ENCODE results near the gene ZNF263. TPM values are rescaled to one million over a fixed set of nuclear protein-coding genes. Genes with fewer than 3 reads are reported as not detected.
A peak's percentile ranks its signal among the peaks of the same experiment; 100 is the strongest.

Gene ZNF263
- total and polyA plus RNA-seq, 10 of the 15 experiments (the other 5 are each of a cell fraction or from before 2014, with no cell fraction given): 4.7 to 45.6 (median 24.5) TPM

DNA sequence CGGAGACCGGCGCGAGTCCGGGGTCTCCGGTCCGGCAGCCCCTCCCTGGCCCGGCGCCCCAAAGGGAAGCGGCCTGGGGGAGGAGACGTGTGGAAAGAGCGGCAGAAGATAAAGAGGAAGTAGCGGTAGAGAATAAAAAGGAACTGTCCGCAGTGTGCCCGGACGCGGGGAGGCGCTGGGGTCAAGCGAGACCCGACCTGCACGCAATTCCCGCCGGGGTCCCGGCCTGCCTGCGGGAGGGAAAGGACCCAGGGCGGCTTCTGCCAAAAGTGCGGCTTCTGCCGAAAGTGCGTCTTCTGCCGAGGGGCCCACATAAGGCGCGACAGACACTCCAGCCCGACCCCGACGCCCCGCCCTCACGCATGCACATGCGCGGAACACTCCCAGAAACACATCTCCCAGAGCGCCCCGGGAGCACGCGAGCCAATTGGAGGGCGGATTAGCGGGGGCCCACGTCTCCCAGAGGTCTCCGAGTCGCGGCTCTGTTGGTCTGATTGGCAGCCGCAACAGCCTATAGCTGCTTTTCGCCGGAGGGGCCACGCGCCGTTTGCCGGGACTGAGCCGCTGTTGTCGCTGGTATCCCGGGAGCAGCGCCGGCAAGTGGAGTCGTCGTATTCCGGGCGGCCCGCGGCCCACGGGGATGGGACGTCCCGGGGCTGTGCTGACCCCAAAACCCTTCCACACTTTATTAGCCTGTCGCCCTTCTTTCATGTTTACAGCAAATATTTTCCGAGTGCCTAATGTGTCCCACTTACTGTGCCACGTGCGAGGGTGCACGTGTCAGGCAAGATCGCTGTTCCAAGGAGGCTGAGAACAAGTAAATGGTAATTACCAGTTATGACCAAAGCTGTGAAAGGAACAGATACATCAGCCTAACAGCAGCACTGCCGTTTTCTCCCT, 18.9 kb upstream of the ZNF263 start (continued):
- TF ChIP-seq, protein P1, sequence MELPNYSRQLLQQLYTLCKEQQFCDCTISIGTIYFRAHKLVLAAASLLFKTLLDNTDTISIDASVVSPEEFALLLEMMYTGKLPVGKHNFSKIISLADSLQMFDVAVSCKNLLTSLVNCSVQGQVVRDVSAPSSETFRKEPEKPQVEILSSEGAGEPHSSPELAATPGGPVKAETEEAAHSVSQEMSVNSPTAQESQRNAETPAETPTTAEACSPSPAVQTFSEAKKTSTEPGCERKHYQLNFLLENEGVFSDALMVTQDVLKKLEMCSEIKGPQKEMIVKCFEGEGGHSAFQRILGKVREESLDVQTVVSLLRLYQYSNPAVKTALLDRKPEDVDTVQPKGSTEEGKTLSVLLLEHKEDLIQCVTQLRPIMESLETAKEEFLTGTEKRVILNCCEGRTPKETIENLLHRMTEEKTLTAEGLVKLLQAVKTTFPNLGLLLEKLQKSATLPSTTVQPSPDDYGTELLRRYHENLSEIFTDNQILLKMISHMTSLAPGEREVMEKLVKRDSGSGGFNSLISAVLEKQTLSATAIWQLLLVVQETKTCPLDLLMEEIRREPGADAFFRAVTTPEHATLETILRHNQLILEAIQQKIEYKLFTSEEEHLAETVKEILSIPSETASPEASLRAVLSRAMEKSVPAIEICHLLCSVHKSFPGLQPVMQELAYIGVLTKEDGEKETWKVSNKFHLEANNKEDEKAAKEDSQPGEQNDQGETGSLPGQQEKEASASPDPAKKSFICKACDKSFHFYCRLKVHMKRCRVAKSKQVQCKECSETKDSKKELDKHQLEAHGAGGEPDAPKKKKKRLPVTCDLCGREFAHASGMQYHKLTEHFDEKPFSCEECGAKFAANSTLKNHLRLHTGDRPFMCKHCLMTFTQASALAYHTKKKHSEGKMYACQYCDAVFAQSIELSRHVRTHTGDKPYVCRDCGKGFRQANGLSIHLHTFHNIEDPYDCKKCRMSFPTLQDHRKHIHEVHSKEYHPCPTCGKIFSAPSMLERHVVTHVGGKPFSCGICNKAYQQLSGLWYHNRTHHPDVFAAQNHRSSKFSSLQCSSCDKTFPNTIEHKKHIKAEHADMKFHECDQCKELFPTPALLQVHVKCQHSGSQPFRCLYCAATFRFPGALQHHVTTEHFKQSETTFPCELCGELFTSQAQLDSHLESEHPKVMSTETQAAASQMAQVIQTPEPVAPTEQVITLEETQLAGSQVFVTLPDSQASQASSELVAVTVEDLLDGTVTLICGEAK (IDR thresholded peaks at IDR 0.05; ENCODE audit: borderline replicate concordance): peak; percentile 18; the same call in 1 of the 2 replicates
- TF ChIP-seq CREM (IDR thresholded peaks at IDR 0.05; ENCODE audit: low read depth) (peak; percentile 61; the same call in 1 of the 2 replicates), IKZF2 (IDR thresholded peaks at IDR 0.05) (peak; percentile 57 to 71; a peak in 3 of 4 replicates), SUZ12 (IDR thresholded peaks at IDR 0.05; ENCODE audit: unreplicated experiment) (no peak), SP1 (IDR thresholded peaks at IDR 0.05; ENCODE audit: low read depth, low read length) (peak; percentile 85), CREB1 (IDR thresholded peaks at IDR 0.05; ENCODE audit: low read depth) (peak; percentile 75; the same call in 1 of the 2 replicates), RFX5 (IDR thresholded peaks at IDR 0.05; ENCODE audit: low read depth, low read length) (no peak), POLR2A (IDR thresholded peaks at IDR 0.05; ENCODE audit: low read depth, low read length) (peak; percentile 86), LARP7 (IDR thresholded peaks at IDR 0.05) (peak; percentile 35; the same call in 1 of the 2 replicates), EGR1 (IDR thresholded peaks at IDR 0.05; ENCODE audit: borderline replicate concordance in 1 of 2, low read depth in 2 of 2, low read length in 2 of 2) (peak in 1 of 2 experiments; percentile 37; a peak in 1 of 3 replicates), CTCF (IDR thresholded peaks at IDR 0.05 in 2 of 3, conservative IDR thresholded peaks at IDR 0.05 in 1 of 3; ENCODE audit: control insufficient read depth in 2 of 3, extremely low read depth in 1 of 3, insufficient read depth in 1 of 3, low read depth in 3 of 3, low read length in 3 of 3) (peak; percentile 38 to 47 (median 44))
- TF ChIP-seq, protein P2, sequence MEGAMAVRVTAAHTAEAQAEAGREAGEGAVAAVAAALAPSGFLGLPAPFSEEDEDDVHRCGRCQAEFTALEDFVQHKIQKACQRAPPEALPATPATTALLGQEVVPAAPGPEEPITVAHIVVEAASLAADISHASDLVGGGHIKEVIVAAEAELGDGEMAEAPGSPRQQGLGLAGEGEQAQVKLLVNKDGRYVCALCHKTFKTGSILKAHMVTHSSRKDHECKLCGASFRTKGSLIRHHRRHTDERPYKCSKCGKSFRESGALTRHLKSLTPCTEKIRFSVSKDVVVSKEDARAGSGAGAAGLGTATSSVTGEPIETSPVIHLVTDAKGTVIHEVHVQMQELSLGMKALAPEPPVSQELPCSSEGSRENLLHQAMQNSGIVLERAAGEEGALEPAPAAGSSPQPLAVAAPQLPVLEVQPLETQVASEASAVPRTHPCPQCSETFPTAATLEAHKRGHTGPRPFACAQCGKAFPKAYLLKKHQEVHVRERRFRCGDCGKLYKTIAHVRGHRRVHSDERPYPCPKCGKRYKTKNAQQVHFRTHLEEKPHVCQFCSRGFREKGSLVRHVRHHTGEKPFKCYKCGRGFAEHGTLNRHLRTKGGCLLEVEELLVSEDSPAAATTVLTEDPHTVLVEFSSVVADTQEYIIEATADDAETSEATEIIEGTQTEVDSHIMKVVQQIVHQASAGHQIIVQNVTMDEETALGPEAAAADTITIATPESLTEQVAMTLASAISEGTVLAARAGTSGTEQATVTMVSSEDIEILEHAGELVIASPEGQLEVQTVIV (IDR thresholded peaks at IDR 0.05; ENCODE audit: borderline replicate concordance, partially characterized antibody): peak; percentile 28
- TF ChIP-seq, protein P3, sequence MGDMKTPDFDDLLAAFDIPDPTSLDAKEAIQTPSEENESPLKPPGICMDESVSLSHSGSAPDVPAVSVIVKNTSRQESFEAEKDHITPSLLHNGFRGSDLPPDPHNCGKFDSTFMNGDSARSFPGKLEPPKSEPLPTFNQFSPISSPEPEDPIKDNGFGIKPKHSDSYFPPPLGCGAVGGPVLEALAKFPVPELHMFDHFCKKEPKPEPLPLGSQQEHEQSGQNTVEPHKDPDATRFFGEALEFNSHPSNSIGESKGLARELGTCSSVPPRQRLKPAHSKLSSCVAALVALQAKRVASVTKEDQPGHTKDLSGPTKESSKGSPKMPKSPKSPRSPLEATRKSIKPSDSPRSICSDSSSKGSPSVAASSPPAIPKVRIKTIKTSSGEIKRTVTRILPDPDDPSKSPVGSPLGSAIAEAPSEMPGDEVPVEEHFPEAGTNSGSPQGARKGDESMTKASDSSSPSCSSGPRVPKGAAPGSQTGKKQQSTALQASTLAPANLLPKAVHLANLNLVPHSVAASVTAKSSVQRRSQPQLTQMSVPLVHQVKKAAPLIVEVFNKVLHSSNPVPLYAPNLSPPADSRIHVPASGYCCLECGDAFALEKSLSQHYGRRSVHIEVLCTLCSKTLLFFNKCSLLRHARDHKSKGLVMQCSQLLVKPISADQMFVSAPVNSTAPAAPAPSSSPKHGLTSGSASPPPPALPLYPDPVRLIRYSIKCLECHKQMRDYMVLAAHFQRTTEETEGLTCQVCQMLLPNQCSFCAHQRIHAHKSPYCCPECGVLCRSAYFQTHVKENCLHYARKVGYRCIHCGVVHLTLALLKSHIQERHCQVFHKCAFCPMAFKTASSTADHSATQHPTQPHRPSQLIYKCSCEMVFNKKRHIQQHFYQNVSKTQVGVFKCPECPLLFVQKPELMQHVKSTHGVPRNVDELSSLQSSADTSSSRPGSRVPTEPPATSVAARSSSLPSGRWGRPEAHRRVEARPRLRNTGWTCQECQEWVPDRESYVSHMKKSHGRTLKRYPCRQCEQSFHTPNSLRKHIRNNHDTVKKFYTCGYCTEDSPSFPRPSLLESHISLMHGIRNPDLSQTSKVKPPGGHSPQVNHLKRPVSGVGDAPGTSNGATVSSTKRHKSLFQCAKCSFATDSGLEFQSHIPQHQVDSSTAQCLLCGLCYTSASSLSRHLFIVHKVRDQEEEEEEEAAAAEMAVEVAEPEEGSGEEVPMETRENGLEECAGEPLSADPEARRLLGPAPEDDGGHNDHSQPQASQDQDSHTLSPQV (IDR thresholded peaks at IDR 0.05): no peak
- TF ChIP-seq, protein P4, sequence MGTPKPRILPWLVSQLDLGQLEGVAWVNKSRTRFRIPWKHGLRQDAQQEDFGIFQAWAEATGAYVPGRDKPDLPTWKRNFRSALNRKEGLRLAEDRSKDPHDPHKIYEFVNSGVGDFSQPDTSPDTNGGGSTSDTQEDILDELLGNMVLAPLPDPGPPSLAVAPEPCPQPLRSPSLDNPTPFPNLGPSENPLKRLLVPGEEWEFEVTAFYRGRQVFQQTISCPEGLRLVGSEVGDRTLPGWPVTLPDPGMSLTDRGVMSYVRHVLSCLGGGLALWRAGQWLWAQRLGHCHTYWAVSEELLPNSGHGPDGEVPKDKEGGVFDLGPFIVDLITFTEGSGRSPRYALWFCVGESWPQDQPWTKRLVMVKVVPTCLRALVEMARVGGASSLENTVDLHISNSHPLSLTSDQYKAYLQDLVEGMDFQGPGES (IDR thresholded peaks at IDR 0.05): peak; percentile 72; the same call in 1 of the 2 replicates
